Tibial artery (tissue), 4 donors: Measurements from ENCODE around the gene CTNNBIP1.

Source experiments
- DNase-seq, 2 donors: peaks; one replicate each; pipeline ENCODE4 v3.0.0-alpha.2; 2019
- H3K27ac ChIP-seq, 2 donors: fragments of 200-600 bp; sonication (generic) in 1 of 2; 1 replicate in 1 of 2; 2 replicates in 1 of 2; pipeline ENCODE4 v1.5.1; 2018 to 2019; ENCODE audit warnings: mild to moderate bottlenecking in 1 of 2
- H3K27me3 ChIP-seq, 2 donors: fragments of 200-600 bp; sonication (generic) in 1 of 2; one replicate each; pipeline versions ENCODE4 v1.5.1 to v1.6.0; 2016 to 2019
- H3K36me3 ChIP-seq, 3 donors: fragments of 200-600 bp; sonication (generic) in 2 of 3; one replicate each; pipeline ENCODE4 v1.5.1; 2016 to 2019; ENCODE audit warnings: mild to moderate bottlenecking in 2 of 3
- H3K4me1 ChIP-seq, 4 donors: fragments of 200-600 bp; sonication (generic) in 2 of 4; 1 replicate in 3 of 4; 2 replicates in 1 of 4; pipeline ENCODE4 v1.5.1; 2016 to 2019
- H3K4me3 ChIP-seq, 2 donors: fragments of 200-600 bp; sonication (generic) in 1 of 2; 1 replicate in 1 of 2; 2 replicates in 1 of 2; pipeline ENCODE4 v1.5.1; 2018 to 2019; ENCODE audit warnings: mild to moderate bottlenecking in 2 of 2
- H3K9me3 ChIP-seq, 3 donors: fragments of 200-600 bp; sonication (generic) in 1 of 3; one replicate each; pipeline ENCODE4 v1.5.1; 2016 to 2019
- intact Hi-C: fragments of 100-400 bp; cut with DNase I; formaldehyde crosslinking; loops from one replicate; pipeline ENCODE4 v1.15.0; 2023; ENCODE audit warnings: low total_unique reads
- TF ChIP-seq, protein P1 (sequence below), 2 experiments: fragments of 200-600 bp in 1 of 2; fragments of 450-650 bp in 1 of 2; IDR thresholded peaks; one replicate each; pipeline ENCODE4 v1.5.1; 2017 to 2019; ENCODE audit warnings: antibody characterized with exemption in 2 of 2, mild to moderate bottlenecking in 1 of 2, moderate library complexity in 1 of 2

CTNNBIP1 gene

DNA sequence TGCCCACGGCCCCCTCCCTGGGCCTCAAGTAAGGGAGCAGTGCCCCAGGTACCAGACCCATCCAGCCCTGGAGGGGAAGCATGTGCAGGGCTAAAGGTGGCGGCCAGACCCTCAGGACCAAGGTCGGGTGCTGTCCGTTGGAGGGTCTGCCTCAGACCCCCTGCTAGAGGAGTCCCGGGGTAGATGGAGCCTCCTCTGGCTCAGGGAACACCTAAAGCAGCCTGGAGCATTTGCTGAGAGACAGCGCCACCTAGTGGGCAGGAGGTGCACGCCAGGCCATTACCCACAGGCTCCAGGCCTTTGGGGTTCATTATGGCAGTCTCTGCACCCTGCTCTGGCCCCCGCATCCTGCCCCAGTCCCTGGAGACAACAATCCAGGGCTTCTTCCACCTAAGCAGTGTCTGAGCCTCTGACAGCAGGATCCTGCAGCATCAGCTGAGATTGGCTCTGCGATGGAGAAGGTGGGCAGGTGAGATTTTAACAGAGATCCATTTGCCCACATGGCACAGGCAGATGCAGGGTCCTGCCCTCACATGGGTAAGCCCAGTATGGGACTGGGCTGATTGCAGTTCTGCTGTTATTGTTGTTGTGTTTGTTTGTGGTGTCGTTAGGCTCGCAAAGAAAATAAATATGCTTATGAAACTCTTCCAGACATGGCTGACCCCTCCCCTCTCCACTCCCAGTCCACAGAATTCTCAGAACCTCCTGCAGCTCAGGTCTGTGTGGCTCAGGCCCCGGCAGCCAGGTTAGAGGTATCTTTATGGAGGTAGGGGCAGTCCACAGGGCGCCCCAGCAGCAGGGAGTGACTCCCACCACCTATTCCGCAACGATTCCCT is 42.4 kb downstream of the CTNNBIP1 start:
- no peaks in the 10 kb centered on the region for H3K27me3 ChIP-seq
- intact Hi-C loops: loop anchor here (2.0 to 10.0 kb wide), 3 partner anchors 83 to 240 kb away; no protein-coding TSS in a partner anchor
- H3K36me3 ChIP-seq: peaks cover 0 to 46% (median 33%) of the 10 kb centered on the region in 3 donors
- no peak overlapping the region for H3K4me3 ChIP-seq
- TF ChIP-seq, protein P1, sequence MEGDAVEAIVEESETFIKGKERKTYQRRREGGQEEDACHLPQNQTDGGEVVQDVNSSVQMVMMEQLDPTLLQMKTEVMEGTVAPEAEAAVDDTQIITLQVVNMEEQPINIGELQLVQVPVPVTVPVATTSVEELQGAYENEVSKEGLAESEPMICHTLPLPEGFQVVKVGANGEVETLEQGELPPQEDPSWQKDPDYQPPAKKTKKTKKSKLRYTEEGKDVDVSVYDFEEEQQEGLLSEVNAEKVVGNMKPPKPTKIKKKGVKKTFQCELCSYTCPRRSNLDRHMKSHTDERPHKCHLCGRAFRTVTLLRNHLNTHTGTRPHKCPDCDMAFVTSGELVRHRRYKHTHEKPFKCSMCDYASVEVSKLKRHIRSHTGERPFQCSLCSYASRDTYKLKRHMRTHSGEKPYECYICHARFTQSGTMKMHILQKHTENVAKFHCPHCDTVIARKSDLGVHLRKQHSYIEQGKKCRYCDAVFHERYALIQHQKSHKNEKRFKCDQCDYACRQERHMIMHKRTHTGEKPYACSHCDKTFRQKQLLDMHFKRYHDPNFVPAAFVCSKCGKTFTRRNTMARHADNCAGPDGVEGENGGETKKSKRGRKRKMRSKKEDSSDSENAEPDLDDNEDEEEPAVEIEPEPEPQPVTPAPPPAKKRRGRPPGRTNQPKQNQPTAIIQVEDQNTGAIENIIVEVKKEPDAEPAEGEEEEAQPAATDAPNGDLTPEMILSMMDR (IDR thresholded peaks at IDR 0.05): peak; percentile 96
- peaks cover 0 to 7% (median 0%) of the 10 kb centered on the region in 4 donors for H3K4me1 ChIP-seq
- peak; percentile 77 to 87 for DNase-seq
- H3K9me3 ChIP-seq: no peaks in the 10 kb centered on the region
- H3K27ac ChIP-seq: no peak overlapping the region

DNA sequence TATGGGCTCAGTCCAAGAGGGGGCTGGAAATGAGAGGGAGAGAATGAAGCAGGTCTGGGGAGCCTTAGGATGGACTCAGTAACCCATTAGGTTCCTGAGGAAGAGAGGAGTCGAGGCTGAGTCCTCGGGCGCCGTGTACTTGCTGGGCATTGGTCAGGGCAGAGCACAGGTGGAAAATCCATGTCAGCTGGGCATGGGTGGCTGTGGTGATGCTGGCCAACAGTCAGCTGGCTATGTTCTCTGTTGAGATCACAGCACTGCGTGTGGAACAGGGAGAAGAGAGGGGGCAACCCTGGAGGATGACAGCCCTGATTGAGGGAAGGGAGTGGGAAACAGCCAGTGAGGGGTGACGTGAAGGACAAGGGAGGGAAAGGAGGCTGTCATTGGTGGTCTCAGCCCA is 43.2 kb downstream of the CTNNBIP1 start:
- Histone ChIP-seq H3K27ac (no peak overlapping the region), H3K4me1 (peaks cover 0 to 7% (median 0%) of the 10 kb centered on the region in 4 donors), H3K27me3 (no peaks in the 10 kb centered on the region), H3K4me3 (no peak overlapping the region), H3K36me3 (peaks cover 0 to 40% (median 33%) of the 10 kb centered on the region in 3 donors), H3K9me3 (no peaks in the 10 kb centered on the region)
- intact Hi-C loops: loop anchor here (2.0 to 10.0 kb wide), 3 partner anchors 82 to 240 kb away; no protein-coding TSS in a partner anchor
- DNase-seq: no peak
- TF ChIP-seq, protein P1 (IDR thresholded peaks at IDR 0.05): no peak

DNA sequence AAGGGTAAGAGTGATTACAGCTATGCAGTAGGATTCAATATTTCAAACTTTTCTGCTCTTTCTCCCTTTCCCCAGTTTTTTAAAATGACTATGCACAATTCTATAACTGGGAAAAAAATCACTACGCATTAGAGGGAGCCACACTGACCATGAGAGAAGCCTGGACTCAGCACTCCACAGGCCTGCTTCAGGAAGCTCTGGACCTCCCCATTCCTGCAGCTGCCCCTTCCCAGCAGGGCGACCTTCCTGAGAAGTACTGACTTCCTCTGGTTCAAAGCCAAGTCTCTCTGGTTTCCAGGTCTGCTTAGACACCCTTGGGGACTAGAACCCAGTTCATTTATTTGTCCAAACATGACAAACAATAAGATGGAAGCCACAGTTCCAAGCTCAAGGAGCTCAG is 44.3 kb downstream of the CTNNBIP1 start:
- DNase-seq: no peak
- H3K27ac ChIP-seq: no peak overlapping the region
- H3K36me3 ChIP-seq: peaks cover 0 to 29% (median 22%) of the 10 kb centered on the region in 3 donors

DNA sequence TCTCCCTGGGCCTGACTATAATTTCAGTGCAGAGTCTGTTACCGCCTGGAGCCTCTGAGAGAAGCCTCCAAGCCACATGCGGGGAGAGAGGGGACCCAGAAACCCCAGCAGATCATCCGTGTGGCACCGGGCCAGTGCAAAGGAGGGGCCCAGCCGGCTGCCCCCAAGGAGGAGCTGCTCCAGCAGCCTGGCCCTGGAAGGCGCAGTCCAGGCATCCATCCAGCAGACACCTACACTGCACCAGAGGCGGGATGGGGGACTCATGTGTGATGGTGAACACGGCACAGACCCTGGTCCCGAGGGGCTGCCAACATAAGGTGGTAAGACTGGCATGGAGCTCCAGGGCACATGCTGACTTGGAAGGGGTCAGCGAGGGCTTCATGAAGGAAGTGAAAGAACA is 46.7 kb downstream of the CTNNBIP1 start:
- DNase-seq: no peak
- intact Hi-C loops: loop anchor here (10.0 kb wide), 1 partner anchor 139 kb away; no protein-coding TSS in a partner anchor
- Histone ChIP-seq H3K27ac (no peak overlapping the region), H3K9me3 (no peaks in the 10 kb centered on the region), H3K4me3 (no peak overlapping the region), H3K36me3 (peaks cover 0 to 7% (median 6%) of the 10 kb centered on the region in 3 donors), H3K27me3 (no peaks in the 10 kb centered on the region), H3K4me1 (peaks cover 0 to 7% (median 0%) of the 10 kb centered on the region in 4 donors)
- TF ChIP-seq, protein P1 (IDR thresholded peaks at IDR 0.05): no peak

More for the DNA sequence above, 44.3 kb downstream of the CTNNBIP1 start:
- H3K4me1 ChIP-seq: peaks cover 0 to 7% (median 0%) of the 10 kb centered on the region in 4 donors
- no peaks in the 10 kb centered on the region for H3K9me3 ChIP-seq
- intact Hi-C loops: loop anchor here (2.0 to 10.0 kb wide), 3 partner anchors 81 to 238 kb away; no protein-coding TSS in a partner anchor
- H3K27me3 ChIP-seq: no peaks in the 10 kb centered on the region
- TF ChIP-seq, protein P1 (IDR thresholded peaks at IDR 0.05): no peak
- no peak overlapping the region for H3K4me3 ChIP-seq

DNA sequence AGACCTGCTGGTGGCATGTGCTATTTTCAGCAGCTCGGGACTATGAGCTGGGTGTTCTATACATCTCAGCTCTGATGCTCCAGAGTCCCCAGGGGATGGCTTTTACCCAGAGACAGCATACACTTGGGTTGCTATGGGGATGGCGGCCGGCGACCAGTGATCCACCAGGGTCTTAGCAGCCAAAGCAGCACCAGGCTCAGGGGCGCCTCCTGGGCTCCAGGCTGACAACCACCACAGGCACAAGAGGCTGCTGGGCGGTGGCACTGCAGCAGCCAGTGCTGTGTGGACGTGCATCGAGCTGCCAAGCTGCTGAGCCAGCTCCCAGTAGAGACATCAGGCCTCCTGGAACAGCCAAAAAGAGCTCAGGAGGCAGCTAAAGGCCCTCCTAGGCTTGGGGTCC is 48.7 kb downstream of the CTNNBIP1 start:
- H3K4me3 ChIP-seq: no peak overlapping the region
- intact Hi-C loops: loop anchor here (10.0 kb wide), 1 partner anchor 137 kb away; no protein-coding TSS in a partner anchor
- H3K27ac ChIP-seq: no peak overlapping the region
- no peaks in the 10 kb centered on the region for H3K9me3 ChIP-seq
- peaks cover 0 to 12% (median 6%) of the 10 kb centered on the region in 3 donors for H3K36me3 ChIP-seq
- no peak for DNase-seq
- H3K27me3 ChIP-seq: no peaks in the 10 kb centered on the region
- peaks cover 0 to 7% (median 0%) of the 10 kb centered on the region in 4 donors for H3K4me1 ChIP-seq
- TF ChIP-seq, protein P1 (IDR thresholded peaks at IDR 0.05): no peak
